HepG2 (cell line): ENCODE data around the gene NSD2. TPM values are rescaled to one million over a fixed set of nuclear protein-coding genes. Genes with fewer than 3 reads are reported as not detected.

Source experiments
- ELF3 ChIP-seq: IDR thresholded peaks from 2 replicates; pipeline ENCODE4 v1.6.1; 2016; ENCODE audit warnings: missing genetic modification reagents, missing compliant biosample characterization
- FOXA1 ChIP-seq, 2 experiments: fragments of 450-650 bp in 1 of 2; sonication (generic) in 1 of 2; formaldehyde crosslinking in 1 of 2; IDR thresholded peaks; 2 replicates each; pipeline versions ENCODE4 v1.4.0 to v1.6.1; 2016 to 2020; ENCODE audit warnings: missing genetic modification reagents in 1 of 2
- FOXO4 ChIP-seq: sonication (generic); formaldehyde crosslinking; conservative IDR thresholded peaks from 2 replicates; pipeline ENCODE4 v1.8.1; 2023; ENCODE audit warnings: missing genetic modification reagents
- GABPB1 ChIP-seq: IDR thresholded peaks from 2 replicates; pipeline ENCODE4 v1.6.1; 2016; ENCODE audit warnings: mild to moderate bottlenecking, missing genetic modification reagents, moderate library complexity, missing compliant biosample characterization
- HNRNPH1 ChIP-seq: fragments of 200-400 bp; formaldehyde crosslinking; optimal IDR thresholded peaks from 2 replicates; pipeline ENCODE3; 2017; ENCODE audit warnings: mild to moderate bottlenecking, low read depth, low read length
- KLF15 ChIP-seq: sonication (generic); formaldehyde crosslinking; IDR thresholded peaks from 2 replicates; pipeline ENCODE4 v1.8.1; 2023; ENCODE audit warnings: borderline replicate concordance, mild to moderate bottlenecking, inconsistent platforms, missing genetic modification reagents, mixed read lengths
- KLF6 ChIP-seq: IDR thresholded peaks from 2 replicates; pipeline ENCODE4 v1.8.0; 2016; ENCODE audit warnings: missing biosample characterization, missing genetic modification reagents
- MATR3 ChIP-seq: sonication (generic); formaldehyde crosslinking; IDR thresholded peaks from 2 replicates; pipeline ENCODE4 v1.4.0; 2020; ENCODE audit warnings: missing genetic modification reagents
- NR2F6 ChIP-seq, 2 experiments: IDR thresholded peaks; 2 replicates each; pipeline ENCODE4 v1.6.1; 2016; ENCODE audit warnings: antibody characterized with exemption in 1 of 2, mild to moderate bottlenecking in 1 of 2
- RAD21 ChIP-seq: fragments of 450-650 bp; formaldehyde crosslinking; IDR thresholded peaks from 2 replicates; pipeline ENCODE4 v1.5.0; 2020; ENCODE audit warnings: mild to moderate bottlenecking
- RCOR2 ChIP-seq: IDR thresholded peaks from 2 replicates; pipeline ENCODE4 v1.6.1; 2016; ENCODE audit warnings: missing biosample characterization, missing genetic modification reagents
- SOX6 ChIP-seq, 2 experiments: fragments of 450-650 bp in 1 of 2; sonication (generic) in 1 of 2; formaldehyde crosslinking in 1 of 2; IDR thresholded peaks; 2 replicates each; pipeline versions ENCODE4 v1.4.0 to v1.6.1; 2017 to 2020; ENCODE audit warnings: antibody characterized with exemption in 1 of 2, mild to moderate bottlenecking in 1 of 2, missing genetic modification reagents in 1 of 2
- SRSF4 ChIP-seq: fragments of 200-400 bp; formaldehyde crosslinking; IDR thresholded peaks from one replicate; pipeline ENCODE4 v1.6.1; 2018; ENCODE audit warnings: mild to moderate bottlenecking, low read depth, low read length, moderate library complexity; ENCODE audit not compliant: poor library complexity, severe bottlenecking
- TEAD3 ChIP-seq: optimal IDR thresholded peaks from 2 replicates; pipeline ENCODE3; 2016; ENCODE audit warnings: borderline replicate concordance
- ZNF207 ChIP-seq: fragments of 450-650 bp; IDR thresholded peaks from 2 replicates; pipeline ENCODE4 v1.6.1; 2016; ENCODE audit warnings: antibody characterized with exemption, borderline replicate concordance
- ZNF335 ChIP-seq: sonication (generic); formaldehyde crosslinking; IDR thresholded peaks from 2 replicates; pipeline ENCODE4 v1.4.0; 2020; ENCODE audit warnings: missing genetic modification reagents
- ZNF34 ChIP-seq: sonication (generic); formaldehyde crosslinking; IDR thresholded peaks from 2 replicates; pipeline ENCODE4 v1.4.0; 2020; ENCODE audit warnings: mild to moderate bottlenecking, missing genetic modification reagents, borderline replicate concordance
- ZNF468 ChIP-seq: sonication (generic); formaldehyde crosslinking; IDR thresholded peaks from 2 replicates; pipeline ENCODE4 v1.8.0; 2022; ENCODE audit warnings: mild to moderate bottlenecking, moderate library complexity, missing genetic modification reagents
- ZNF510 ChIP-seq: sonication (generic); formaldehyde crosslinking; IDR thresholded peaks from 2 replicates; pipeline ENCODE4 v1.4.0; 2020; ENCODE audit warnings: low read depth, mild to moderate bottlenecking, missing genetic modification reagents
- ZNF570 ChIP-seq: sonication (generic); formaldehyde crosslinking; IDR thresholded peaks from 2 replicates; pipeline ENCODE4 v1.4.0; 2020; ENCODE audit warnings: mild to moderate bottlenecking, missing genetic modification reagents, borderline replicate concordance
- ZNF577 ChIP-seq: sonication (generic); formaldehyde crosslinking; IDR thresholded peaks from 2 replicates; pipeline ENCODE4 v1.4.0; 2020; ENCODE audit warnings: mild to moderate bottlenecking, low read depth, missing genetic modification reagents, borderline replicate concordance
- ZNF792 ChIP-seq: IDR thresholded peaks from 2 replicates; pipeline ENCODE4 v1.6.1; 2016
- ZNF891 ChIP-seq: sonication (generic); formaldehyde crosslinking; IDR thresholded peaks from 2 replicates; pipeline ENCODE4 v1.5.0; 2020; ENCODE audit warnings: mild to moderate bottlenecking, missing genetic modification reagents
- ZSCAN20 ChIP-seq: sonication (generic); formaldehyde crosslinking; IDR thresholded peaks from 2 replicates; pipeline ENCODE4 v1.4.0; 2020; ENCODE audit warnings: missing genetic modification reagents, mild to moderate bottlenecking, borderline replicate concordance
- polyA plus RNA-seq, 8 experiments: library from polyadenylated mRNA; depleted of rRNA in 3 of 8; stranded (reverse) in 7 of 8; unstranded in 1 of 8; fragments of >200 nt; fragmentation: Illumina TruSeq in 4 of 8; extraction: Trizol in 4 of 8; gene quantifications; 2 replicates each; pipeline versions ENCODE4 v1.2.1 to v1.2.3, GENCODE V29; 2011 to 2016; ENCODE audit warnings: low read depth in 4 of 8, missing spikeins in 1 of 8, mixed read lengths in 1 of 8; ENCODE audit not compliant: insufficient read depth in 1 of 8
- total RNA-seq, 5 experiments: library from RNA; depleted of rRNA; stranded (reverse); fragments of >200 nt; fragmentation: Illumina TruSeq; extraction: Trizol; gene quantifications; 2 replicates each; pipeline ENCODE4 v1.2.3, GENCODE V29; 2016; ENCODE audit warnings: low read depth in 1 of 5
- TF ChIP-seq, protein P1 (sequence below): IDR thresholded peaks from 2 replicates; pipeline ENCODE4 v1.6.1; 2016; ENCODE audit warnings: mild to moderate bottlenecking

NSD2 gene
- total and polyA plus RNA-seq, 2 of the 13 experiments (the other 11 are each of a cell fraction or from before 2014, with no cell fraction given) = 22.0 to 65.9 TPM

GRCh38 chr4:1899149-1900086 lies 28.2 kb downstream of the NSD2 start (continued):
- no peak for TF ChIP-seq FOXO4
- peak; percentile 42 for TF ChIP-seq TEAD3 (CRISPR knock-in tag)
- no peak for TF ChIP-seq ZNF468 (CRISPR knock-in tag)
- no peak for TF ChIP-seq SRSF4
- TF ChIP-seq ZSCAN20 = no peak
- peak; percentile 92 for TF ChIP-seq RAD21 (CRISPR knock-in tag)
- no peak for TF ChIP-seq KLF6 (CRISPR knock-in tag)
- no peak for TF ChIP-seq ZNF570 (CRISPR knock-in tag)
- TF ChIP-seq SOX6 (IDR thresholded peaks at IDR 0.05) = no peak
- 0 out of 2 replicates have a peak, but pooled peaks have one; percentile 11 for TF ChIP-seq SOX6 (CRISPR knock-in tag; IDR thresholded peaks at IDR 0.05)
- TF ChIP-seq, protein P1, sequence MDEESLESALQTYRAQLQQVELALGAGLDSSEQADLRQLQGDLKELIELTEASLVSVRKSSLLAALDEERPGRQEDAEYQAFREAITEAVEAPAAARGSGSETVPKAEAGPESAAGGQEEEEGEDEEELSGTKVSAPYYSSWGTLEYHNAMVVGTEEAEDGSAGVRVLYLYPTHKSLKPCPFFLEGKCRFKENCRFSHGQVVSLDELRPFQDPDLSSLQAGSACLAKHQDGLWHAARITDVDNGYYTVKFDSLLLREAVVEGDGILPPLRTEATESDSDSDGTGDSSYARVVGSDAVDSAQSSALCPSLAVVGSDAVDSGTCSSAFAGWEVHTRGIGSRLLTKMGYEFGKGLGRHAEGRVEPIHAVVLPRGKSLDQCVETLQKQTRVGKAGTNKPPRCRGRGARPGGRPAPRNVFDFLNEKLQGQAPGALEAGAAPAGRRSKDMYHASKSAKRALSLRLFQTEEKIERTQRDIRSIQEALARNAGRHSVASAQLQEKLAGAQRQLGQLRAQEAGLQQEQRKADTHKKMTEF (CRISPR knock-in tag) = 0 out of 2 replicates have a peak, but pooled peaks have one; percentile 27
- TF ChIP-seq RCOR2 (CRISPR knock-in tag) = peak; percentile 61; the same call in 1 of the 2 replicates
- TF ChIP-seq ZNF891 (CRISPR knock-in tag) = peak; percentile 46; the same call in 1 of the 2 replicates
- TF ChIP-seq ZNF34 (CRISPR knock-in tag) = 0 out of 2 replicates have a peak, but pooled peaks have one; percentile 42
- peak; percentile 48; the same call in 1 of the 2 replicates for TF ChIP-seq ZNF792 (CRISPR knock-in tag)
- TF ChIP-seq ELF3 = peak; percentile 38; the same call in 1 of the 2 replicates
- TF ChIP-seq ZNF207 = no peak
- TF ChIP-seq HNRNPH1 = no peak
- no peak for TF ChIP-seq KLF15 (CRISPR knock-in tag)
- no peak for TF ChIP-seq ZNF577 (CRISPR knock-in tag)
- TF ChIP-seq NR2F6 (IDR thresholded peaks at IDR 0.05) = peak; percentile 62
- TF ChIP-seq NR2F6 (CRISPR knock-in tag; IDR thresholded peaks at IDR 0.05) = peak; percentile 62
- TF ChIP-seq ZNF335 (CRISPR knock-in tag) = 0 out of 2 replicates have a peak, but pooled peaks have one; percentile 44
- TF ChIP-seq MATR3 (CRISPR knock-in tag) = no peak
- TF ChIP-seq ZNF510 (CRISPR knock-in tag) = 0 out of 2 replicates have a peak, but pooled peaks have one; percentile 42
- TF ChIP-seq GABPB1 = 0 out of 2 replicates have a peak, but pooled peaks have one; percentile 28
- no peak for TF ChIP-seq FOXA1 (IDR thresholded peaks at IDR 0.05)
- TF ChIP-seq FOXA1 (CRISPR knock-in tag; IDR thresholded peaks at IDR 0.05) = peak; percentile 15; the same call in 1 of the 2 replicates
